ENCODE data around the gene TCP10L. TPM values are rescaled to one million over a fixed set of nuclear protein-coding genes. Genes with fewer than 3 reads are reported as not detected.

Gene TCP10L
- total and polyA plus RNA-seq, 2 of the 4 experiments (the other 2 are of a cell fraction) = 0.09 TPM; not detected in 1

GRCh38 chr21:32584472-32584871 lies 851 bp downstream of the TCP10L start:
- H3K18ac ChIP-seq (ENCODE audit: low read depth, low read length) = no peak overlapping the region
- no peak overlapping the region for H3K9ac ChIP-seq (ENCODE audit: low read depth, low read length)
- H2BK20ac ChIP-seq (ENCODE audit: low read depth, low read length) = no peak overlapping the region
- BruUV-seq (replicated peaks) = no TSS peak
- dilution Hi-C loops (cut with HindIII; ENCODE audit: low sequenced_read_pairs, unreplicated experiment) = no loop called here
- no peak overlapping the region for H2AK5ac ChIP-seq (ENCODE audit: low read depth, low read length)
- no peak overlapping the region for H4K91ac ChIP-seq (ENCODE audit: insufficient read depth, low read depth, low read length)
- in situ Hi-C loops (cut with MboI; ENCODE audit: low sequenced_read_pairs) = no loop called here
- H3K27ac ChIP-seq (ENCODE audit: insufficient read depth, low read length) = no peak overlapping the region
- H4K5ac ChIP-seq (ENCODE audit: low read depth, low read length) = no peak overlapping the region
- no peaks in the 10 kb centered on the region for H4K20me1 ChIP-seq (ENCODE audit: insufficient read depth, low read length)
- CTCF ChIA-PET = no interaction called here
- H2BK15ac ChIP-seq (ENCODE audit: low read depth, low read length) = no peak overlapping the region
- no peak for TF ChIP-seq CTCF (conservative IDR thresholded peaks at IDR 0.05; ENCODE audit: low read depth, low read length)
- TF ChIP-seq RFX5 (IDR thresholded peaks at IDR 0.05; ENCODE audit: low read depth, low read length) = no peak
- TF ChIP-seq MXI1 (IDR thresholded peaks at IDR 0.05; ENCODE audit: borderline replicate concordance, low read depth, low read length) = no peak
- no peak for TF ChIP-seq RCOR1 (IDR thresholded peaks at IDR 0.05; ENCODE audit: insufficient replicate concordance, low read length)
- no peak for TF ChIP-seq CHD1 (IDR thresholded peaks at IDR 0.05; ENCODE audit: low read depth, low read length)
- TF ChIP-seq RAD21 (IDR thresholded peaks at IDR 0.05; ENCODE audit: low read length) = no peak
- TF ChIP-seq NFE2L2 (IDR thresholded peaks at IDR 0.05; ENCODE audit: low read depth, low read length) = no peak
- no peaks in the 10 kb centered on the region for H3K9me3 ChIP-seq (ENCODE audit: control insufficient read depth, insufficient read depth, low read length)
- DNase-seq = no peak
- POLR2A ChIA-PET (ENCODE audit: unreplicated experiment) = no interaction called here
- no peak overlapping the region for H2BK5ac ChIP-seq (ENCODE audit: low read depth, low read length, poor library complexity, severe bottlenecking)
- no CpG with 5 or more reads among the region's 8 CpGs for WGBS, 2 experiments (ENCODE audit: extremely low coverage in 2 of 2, insufficient read length in 1 of 2)
- intact Hi-C loops (cut with micrococcal nuclease) = no loop called here
- H2AK9ac ChIP-seq (replicated peaks; ENCODE audit: low read depth, low read length, poor library complexity) = no peak overlapping the region
- peaks cover 27% of the 10 kb centered on the region for H3K27me3 ChIP-seq (ENCODE audit: control insufficient read depth, insufficient read depth, low read length)
- no peak overlapping the region for H2AFZ ChIP-seq (replicated peaks; ENCODE audit: low read length, poor library complexity)
- no peak overlapping the region for H2BK120ac ChIP-seq (ENCODE audit: low read depth, low read length)
- no peaks in the 10 kb centered on the region for H3K79me1 ChIP-seq (ENCODE audit: low read depth in 1 of 2, low read length in 2 of 2)
- no peak overlapping the region for H3K23ac ChIP-seq (ENCODE audit: low read depth, low read length)
- no peak for ATAC-seq (ENCODE audit: low read depth)
- no peaks in the 10 kb centered on the region for H3K9me1 ChIP-seq (ENCODE audit: insufficient read depth, low read length)
- H3K56ac ChIP-seq (ENCODE audit: extremely low read depth, insufficient read depth, low read length) = no peak overlapping the region
- H3K4me2 ChIP-seq (ENCODE audit: low read depth, low read length) = no peak overlapping the region
- H3K14ac ChIP-seq (replicated peaks; ENCODE audit: low read depth, low read length) = no peak overlapping the region
- no peaks in the 10 kb centered on the region for H3K4me1 ChIP-seq (ENCODE audit: control insufficient read depth, insufficient read depth, low read length)
- H3K4me3 ChIP-seq (ENCODE audit: insufficient read depth, low read depth, low read length) = no peak overlapping the region
- H3K4ac ChIP-seq (ENCODE audit: low read depth, low read length) = no peak overlapping the region
- no peak overlapping the region for H4K8ac ChIP-seq (ENCODE audit: low read depth in 2 of 2, low read length in 2 of 2)
- no peaks in the 10 kb centered on the region for H3K36me3 ChIP-seq (ENCODE audit: control insufficient read depth, insufficient read depth, low read length)

All from IMR-90 (cell line).